Measurements from ENCODE around the gene PDILT.
"Not testable (repeated sequence)": the region's sequence is repeated elsewhere in the genome, so short reads cannot be mapped to it uniquely, and the experiment has no call there.

PDILT gene, protein sequence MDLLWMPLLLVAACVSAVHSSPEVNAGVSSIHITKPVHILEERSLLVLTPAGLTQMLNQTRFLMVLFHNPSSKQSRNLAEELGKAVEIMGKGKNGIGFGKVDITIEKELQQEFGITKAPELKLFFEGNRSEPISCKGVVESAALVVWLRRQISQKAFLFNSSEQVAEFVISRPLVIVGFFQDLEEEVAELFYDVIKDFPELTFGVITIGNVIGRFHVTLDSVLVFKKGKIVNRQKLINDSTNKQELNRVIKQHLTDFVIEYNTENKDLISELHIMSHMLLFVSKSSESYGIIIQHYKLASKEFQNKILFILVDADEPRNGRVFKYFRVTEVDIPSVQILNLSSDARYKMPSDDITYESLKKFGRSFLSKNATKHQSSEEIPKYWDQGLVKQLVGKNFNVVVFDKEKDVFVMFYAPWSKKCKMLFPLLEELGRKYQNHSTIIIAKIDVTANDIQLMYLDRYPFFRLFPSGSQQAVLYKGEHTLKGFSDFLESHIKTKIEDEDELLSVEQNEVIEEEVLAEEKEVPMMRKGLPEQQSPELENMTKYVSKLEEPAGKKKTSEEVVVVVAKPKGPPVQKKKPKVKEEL

DNA sequence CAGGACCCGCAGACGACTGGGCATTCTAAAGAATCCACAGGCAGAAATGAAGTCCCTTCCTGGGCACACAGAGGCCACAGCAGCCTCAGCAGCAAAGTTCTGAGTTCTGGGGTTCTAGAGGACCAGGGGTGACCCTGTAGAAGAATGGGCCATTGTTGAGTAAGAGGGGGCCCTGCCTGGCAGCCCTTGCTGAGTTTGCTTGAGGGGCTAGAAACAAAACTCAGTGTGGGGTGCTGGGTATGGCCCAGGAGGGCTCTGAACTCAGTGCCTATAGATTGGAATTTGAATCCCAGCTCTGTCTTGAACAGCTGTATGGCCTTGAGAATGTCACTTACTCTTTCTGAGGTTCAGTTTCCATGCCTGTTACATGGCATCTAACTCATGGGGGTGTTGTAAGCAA lies at the start of gene PDILT:
PDILT (minus strand) TSS at position 101 of the 400 bp plus-strand sequence. CDS start 5,437 bp downstream, outside the sequence.
- no peak for DNase-seq

DNA sequence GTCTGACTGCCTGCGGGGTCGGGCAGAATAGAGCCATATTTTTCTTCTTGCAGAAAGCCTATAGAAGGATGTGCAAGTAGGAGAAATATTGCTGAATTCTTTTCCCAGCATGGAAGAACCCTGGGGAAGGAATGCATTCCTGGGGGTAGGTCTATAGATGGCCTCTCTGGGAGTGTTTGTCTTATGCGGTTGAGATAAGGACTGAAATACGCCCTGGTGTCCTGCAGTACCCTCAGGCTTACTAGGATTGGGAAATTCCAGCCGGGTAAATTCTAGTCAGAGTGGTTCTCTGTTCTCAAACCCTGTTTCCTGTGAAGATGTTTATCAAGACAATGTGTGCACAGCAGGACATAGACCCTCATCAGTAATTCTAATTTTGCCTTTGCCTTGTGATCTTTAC lies 49.1 kb upstream of the PDILT start:
- not testable (repeated sequence) for DNase-seq

DNA sequence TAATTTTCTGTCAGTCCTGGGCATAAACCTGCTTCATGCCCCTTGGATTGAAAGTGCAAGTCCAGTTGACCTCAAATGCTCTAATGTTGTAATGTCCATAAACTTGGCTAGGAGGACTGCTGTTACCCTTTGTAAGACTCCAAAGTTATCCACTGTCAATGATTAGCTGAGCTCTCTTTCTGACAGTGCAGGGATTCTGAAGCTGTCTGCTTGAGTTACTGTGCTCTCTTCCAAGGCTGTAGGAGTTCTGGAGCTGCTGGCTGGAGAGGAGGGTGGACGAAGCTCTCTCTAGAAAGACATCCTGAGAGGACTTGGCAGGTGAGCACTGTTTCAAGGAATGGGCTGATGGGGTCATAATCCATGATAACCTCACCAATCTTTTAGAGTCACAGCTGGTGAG lies 46.8 kb upstream of the PDILT start, which contains the start of gene ACSM2A:
ACSM2A (plus strand) TSS at position 158 of the 400 bp plus-strand sequence. CDS start 8,594 bp downstream, outside the sequence.
- not testable (repeated sequence) for DNase-seq

DNA sequence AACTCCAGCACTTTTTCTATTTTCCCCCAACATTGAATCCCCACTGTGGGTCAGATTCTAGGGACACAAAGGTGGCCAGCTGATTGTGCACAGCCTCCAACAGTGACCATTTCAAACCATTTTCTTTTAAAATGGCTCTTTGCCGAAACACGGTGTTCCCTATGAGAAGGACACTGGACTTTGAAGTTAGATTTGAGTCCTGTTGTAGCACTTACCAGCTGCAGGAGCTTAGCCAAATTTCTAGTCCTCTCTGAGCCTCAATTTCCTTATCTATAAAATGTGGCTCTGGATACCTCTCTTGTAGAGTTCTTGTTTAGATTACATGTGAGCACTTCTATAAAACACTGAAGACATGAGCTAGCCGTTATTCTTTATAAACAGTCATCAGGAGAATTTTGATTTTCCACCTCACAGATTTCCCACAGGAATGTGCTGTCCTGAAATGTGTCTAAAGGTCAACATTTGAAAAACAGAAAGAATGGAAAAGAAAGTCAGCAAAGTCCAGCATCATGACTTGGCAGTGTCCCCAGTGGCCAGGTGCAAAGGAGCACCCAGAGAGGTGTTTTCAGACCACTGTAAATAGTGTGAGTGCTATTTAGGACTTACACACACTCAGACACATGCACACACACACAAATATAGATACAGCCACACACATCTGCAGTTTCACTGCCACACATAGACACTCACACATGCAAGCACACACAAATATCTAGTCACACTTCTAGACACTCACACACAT lies 42.3 kb upstream of the PDILT start:
- not testable (repeated sequence) for DNase-seq

DNA sequence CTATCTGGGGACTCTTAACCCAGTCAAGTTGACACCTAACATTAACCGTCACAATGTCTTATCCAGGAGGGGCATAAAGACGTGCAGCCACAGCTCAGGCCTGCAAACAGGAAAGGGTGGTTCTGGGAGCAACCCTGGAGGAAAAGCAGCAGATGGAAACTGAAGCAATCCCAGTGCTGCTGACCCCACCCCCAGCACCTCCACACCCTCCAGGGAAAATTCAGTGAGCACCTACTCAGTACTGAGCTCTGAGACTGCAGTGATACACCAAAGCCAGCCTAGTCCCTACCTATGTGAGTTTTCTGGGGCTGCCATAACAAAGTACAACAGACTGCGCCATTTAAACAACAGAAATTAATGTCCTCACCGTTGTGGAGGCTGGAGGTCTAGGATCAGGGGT lies 37.3 kb upstream of the PDILT start:
- DNase-seq, result not testable (repeated sequence)

DNA sequence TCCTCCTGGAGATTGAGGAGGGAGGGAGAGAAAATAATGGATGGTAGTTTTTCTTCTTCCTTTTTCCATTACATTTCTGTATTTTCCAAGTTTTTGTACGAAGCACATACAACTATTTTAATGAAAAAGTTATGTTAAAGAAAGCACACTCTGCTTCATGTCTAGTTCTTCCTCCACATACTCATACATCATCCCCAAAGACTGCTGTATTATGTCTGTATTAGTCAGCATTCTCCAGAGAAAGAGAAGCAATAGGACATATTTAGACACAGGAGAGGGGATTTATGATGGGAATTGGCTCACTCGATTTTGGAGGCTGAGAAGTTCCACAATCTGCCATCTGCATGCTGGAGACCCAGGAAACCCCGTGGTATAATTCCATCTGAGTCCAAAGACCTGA lies 36.7 kb upstream of the PDILT start:
- no peak for DNase-seq

DNA sequence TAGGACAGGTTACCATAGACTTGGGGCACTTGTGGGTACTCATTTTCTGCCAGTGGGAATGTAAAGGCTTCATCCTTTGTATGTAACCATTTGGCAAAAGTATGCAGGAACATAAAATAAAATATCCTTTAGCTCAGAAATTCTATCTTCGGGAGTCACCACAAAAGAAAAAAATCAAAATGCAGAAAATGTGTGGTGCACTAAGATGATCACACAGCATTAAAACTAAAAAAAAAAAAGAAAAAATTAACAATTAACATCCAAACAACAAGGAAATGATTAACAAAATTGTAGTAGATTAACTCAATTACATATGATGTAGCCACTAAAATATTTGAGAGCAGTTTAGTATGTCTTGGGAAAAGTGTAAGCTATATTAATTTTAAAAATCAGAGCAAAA lies 36.2 kb upstream of the PDILT start:
- DNase-seq, result not testable (repeated sequence)

DNA sequence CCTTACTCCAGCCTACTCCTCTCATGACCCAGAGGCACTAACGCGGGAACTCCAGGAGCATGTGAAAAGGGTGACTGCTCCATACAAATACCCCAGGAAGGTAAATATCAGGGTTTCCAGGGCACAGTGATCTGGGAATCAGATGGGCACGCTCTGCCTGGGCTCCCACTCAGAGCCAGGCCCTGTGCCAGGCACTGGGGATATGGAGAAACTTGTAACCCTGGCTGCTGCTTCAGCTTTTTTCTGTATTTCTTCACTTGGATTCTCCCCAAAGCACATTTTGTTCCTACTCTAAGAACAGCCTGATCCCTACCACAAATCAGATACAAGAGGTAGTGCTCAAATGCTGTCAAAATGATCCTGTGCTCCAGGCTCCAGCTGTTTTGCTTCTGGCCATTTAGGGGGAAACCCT lies 35.3 kb upstream of the PDILT start:
- not testable (repeated sequence) for DNase-seq

DNA sequence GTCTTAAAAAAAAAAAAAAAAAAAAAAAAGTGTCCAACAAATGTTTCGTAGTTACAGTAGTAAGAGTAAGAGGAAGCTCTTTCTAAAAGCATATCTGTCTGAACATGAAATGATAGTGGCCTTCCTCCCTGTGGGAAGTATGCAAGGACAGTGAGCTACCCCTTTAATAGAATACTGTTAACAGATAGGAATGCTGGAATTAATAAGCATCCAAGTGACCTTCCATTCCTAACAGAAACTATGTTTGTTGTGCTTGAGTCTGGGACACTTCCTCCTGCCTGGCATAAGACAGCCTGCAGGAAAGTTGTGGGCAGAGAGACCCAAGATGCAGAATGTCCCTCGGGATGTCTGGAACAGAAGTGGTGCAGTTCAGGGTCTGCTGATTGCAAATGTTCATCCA lies 34.4 kb upstream of the PDILT start:
- DNase-seq, result not testable (repeated sequence)

DNA sequence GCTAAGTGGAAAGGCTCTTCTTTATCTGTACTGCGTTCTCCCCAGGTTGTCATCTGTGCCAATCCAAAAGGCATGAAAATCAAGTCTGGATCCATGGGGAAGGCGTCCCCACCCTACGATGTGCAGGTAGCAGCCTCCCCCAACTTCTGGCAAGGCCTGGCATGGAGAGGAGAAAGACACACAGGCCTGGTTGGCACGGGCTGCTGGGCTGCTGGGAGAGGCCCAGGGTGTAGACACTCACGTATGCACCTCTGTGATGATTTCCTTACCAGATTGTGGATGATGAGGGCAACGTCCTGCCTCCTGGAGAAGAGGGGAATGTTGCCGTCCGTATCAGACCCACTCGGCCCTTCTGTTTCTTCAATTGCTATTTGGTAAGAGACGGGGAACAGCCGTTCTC lies 26.4 kb upstream of the PDILT start:
- no peak for DNase-seq

DNA sequence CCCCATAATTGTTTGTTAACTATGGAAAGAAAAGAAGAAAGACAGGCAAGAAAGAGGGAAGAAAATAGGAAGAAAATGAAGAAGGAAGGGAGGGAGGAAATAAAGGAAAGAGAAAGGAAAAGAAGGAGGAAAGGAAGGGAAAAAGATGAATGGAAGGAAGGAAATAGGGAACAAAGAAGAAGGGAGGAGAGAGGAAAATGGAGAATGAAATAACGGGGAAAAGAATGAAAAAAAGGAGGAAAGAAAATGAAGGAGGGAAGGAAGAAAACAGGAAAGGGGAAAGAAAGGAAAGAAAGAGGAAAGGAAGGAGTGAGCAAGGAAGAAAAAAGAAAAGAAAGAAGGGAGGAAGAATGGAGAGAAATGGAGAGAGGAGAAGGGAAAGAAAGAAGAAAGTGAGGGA lies 25.9 kb upstream of the PDILT start:
- not testable (repeated sequence) for DNase-seq

DNA sequence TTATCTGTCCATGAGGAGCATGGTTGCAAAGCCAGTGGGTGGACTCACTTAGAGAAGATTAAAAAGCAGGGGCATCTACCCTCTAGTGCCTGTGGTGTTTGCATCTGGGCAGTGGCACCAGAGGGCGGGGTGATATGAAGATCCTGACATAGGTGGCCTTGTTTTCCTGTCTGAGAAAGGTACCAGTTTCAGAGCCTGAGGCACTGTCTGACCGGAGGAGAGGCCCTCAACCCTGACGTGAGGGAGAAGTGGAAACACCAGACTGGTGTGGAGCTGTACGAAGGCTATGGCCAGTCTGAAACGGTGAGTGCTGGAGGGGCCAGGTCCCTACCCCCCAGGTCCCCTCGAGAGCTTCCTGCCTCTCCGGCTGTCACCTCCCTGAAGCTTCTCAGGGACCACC lies 25.0 kb upstream of the PDILT start:
- not testable (repeated sequence) for DNase-seq

DNA sequence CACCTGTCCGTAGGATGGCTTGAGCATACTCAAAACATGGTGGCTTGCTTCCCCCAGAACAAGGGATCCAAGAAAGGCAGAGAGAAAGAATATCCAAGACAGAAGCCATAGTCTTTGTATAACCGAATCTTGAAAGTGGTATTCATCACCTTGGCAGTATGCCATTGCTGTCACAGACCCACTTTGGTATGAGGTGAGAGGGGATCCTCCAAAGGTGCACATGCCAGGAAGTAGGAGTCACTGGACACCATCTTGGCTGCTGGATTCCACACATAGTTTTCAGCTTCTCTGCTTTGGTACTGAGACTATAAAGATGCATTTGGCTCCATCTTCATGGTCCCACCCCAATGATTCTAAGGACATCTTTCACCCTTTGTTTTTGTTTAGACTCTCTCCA lies 22.9 kb upstream of the PDILT start:
- not testable (repeated sequence) for DNase-seq

DNA sequence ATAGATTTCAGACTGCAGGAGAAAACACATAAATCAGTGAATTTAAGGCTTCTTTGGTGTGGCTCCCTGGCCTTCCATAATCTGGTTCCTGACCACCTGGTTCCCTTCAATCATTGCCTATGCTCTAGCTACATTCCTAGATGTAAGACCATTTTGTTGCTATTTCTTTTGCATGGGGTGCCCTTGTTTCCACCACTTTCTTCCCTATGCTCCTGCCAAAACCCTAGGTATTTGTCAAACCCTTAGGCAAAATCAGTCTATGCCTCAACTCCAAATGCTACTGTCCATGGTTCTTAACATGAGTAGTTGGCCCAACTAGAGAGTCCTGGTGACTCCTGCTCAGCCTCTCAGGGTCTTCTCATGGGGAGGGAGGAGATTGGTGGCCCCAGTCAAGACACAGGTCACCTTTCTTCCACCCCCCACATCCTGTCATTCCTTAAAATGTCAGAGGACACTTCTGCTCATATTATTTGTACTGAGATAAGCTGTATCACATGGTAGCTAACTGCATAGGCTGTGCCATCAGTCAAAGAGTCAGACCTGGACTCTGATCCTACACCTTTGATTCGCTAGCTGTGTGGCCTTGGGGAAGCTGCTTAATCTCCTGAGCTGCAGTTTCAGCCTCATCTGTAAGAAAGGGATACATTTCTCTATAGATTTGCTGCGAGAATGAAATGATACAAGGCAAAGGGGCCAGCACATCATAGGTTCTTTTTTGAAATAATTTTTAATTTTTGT lies 19.8 kb upstream of the PDILT start:
- no peak for DNase-seq

DNA sequence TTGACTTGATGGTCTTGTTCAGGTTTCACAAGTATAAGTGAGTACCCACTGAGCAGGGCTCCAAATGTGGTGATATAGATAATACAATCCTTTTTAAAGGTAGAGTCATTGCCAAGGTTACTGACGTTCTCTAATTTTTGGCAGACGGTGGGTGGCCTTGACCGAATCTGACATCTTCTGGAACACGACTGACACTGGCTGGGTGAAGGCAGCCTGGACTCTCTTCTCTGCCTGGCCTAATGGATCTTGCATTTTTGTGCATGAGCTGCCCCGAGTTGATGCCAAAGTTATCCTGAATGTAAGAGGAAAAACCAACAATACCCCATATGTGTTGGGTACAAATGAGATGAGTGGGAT lies 19.2 kb upstream of the PDILT start:
- not testable (repeated sequence) for DNase-seq

DNA sequence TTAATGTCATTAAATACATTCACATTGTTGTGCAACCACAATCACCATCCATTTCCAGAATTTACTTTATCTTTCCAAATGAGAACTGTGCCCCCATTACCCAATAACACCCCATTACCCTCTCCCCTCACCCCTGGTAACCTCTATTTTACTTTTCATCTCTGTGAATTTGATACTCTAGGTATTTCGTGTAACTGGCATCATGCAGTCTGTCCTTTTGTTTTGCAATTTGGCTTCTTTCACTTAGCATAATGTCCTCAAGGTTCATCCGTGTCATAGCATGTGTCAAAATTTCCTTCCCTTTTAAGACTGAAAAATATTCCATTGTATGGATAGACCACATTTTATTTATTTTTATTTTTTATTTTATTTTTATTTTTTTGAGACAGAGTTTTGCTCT lies 17.2 kb upstream of the PDILT start:
- not testable (repeated sequence) for DNase-seq

DNA sequence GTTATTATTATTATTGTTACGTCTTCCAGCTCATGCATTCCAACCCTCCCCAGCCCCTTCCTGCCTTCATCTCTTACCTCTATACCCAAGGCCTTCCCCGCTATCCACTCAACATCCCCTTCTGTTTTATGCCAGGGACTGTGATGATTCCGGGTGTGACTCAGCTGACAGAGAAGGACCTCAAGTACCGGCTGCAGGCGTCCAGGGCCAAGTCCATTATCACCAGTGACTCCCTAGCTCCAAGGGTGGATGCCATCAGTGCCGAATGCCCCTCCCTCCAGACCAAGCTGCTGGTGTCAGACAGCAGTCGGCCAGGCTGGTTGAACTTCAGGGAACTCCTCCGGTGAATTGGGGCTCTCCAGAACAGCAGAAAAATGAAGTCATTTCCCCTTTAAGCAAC lies 14.6 kb upstream of the PDILT start:
- DNase-seq, result not testable (repeated sequence)

DNA sequence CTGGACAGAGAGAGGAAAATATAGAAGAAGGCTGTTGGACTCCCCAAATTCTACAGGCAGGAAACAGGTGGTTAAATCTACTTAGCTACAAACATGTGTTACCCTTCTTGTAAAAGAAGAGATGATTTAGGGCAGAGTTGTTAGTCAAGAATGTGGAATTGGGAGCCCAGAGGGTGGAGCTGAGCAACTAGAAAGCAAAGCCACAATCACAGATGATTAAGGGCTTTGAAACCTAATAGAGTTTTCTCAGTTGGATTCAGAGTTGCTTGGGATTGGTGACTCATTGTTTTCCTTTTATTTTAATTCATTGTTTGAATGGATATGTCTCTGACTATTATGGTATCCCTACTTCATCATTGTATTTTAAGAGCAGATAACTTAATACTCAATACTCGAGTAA lies 11.0 kb upstream of the PDILT start:
- no peak for DNase-seq

DNA sequence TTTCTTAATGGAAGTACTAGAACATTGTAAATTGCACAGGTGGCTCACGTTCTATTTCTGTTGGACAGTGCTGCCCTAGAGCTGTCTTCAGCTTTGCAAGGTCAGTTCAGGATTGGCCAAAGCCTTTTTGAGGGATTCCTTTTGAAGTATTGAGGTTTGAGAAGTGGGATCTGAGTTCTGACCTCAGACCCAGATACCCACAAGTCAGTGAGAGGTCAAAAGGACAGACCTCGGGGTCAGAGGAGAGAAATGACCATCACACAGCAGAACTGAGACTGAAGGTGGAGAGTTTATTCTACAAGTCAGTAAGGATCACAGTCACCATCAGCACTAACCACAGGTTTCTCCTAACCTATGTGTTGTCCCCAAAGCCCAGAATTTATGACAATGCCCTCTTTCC lies 6.5 kb upstream of the PDILT start:
- no peak for DNase-seq

DNA sequence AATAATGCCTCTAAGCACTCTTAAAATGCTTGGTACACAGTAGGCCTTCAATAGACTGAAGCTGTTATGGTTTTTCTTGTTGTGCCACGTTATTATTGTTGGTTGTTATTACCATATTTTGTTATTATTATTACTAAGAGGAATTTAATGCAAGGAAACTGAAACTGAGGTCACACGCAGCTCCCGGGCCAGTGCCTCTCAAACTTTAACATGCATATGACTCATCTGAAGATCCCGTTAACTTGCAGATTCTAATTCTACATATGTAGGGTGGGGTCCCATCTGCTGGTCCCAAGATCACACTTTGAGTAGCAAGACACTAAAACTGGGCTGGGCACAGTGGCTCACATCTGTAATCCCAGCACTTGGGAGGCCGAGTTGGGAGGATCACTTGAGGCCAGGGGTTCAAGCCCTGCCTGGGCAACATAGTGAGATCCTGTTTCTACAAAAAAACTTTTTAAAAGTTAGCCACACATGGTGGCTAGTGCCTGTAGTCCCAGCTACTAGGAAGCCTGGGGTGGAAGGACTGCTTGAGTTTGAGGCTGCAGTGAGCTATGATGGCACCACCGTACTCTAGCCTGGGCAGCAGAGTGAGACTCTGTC lies 5.7 kb upstream of the PDILT start:
- no peak for DNase-seq

DNA sequence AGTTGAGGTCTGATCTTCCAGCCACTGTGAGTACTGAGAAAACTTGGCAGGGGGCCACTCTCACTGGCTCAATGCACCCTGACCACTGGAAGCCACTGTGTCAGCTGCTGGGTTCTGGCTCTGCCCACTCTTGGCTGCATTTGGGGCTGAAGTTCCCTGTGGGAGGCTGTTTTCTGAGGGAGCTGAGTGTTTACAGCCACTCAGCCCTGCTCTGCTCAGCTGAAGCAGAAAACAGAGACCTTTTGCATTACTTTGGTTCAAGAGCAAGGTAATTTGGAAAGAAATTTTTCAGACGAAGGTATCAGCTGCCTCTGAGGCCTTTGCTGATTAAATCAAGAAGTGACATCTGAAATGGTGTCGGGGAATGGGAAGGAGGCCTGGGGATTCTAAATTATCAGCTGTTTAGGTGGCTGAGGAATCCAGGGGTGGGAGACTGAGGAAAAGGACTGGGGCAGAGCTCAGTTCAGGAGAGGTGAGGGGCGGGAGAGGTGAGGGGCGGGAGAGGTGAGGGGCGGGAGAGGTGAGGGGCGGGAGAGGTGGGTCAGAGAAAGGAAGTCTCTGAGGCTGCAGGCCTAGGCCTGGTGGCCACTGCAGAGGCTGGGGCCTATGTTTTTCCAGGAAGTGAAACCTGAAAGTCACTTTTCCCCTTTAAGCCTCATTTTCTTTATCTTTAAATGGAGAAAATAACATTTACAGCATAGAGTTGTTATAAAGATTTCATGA lies 5.0 kb upstream of the PDILT start, which contains the start of gene ACSM5:
ACSM5 (plus strand) TSS at position 137 of the 723 bp plus-strand sequence. CDS start 1,951 bp downstream, outside the sequence.
- no peak for DNase-seq

DNA sequence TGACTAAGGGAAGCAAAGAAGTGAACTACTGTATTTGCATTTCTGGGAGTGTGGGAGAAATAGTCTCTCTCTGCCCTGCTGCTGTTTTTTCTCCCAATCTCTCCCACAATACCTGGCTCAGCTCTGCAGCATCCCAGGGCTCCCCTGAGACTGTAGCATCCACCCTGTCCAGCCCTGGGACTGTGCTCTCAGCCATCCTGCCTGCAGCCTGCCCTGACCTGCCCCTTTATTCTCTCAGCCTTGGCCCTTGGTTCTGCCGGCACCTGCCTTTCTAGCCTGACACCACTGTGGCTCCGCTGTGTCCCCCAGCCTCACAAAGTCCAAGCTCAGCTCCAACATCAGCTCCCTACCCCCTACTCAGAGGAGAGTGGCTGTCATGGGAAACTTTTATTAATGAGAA lies 1.9 kb downstream of the PDILT start:
- DNase-seq, result no peak

Measured in AML-193 (cell line).